GM12878 (cell line): Measurements from ENCODE around the gene TMCC3. TPM values are rescaled to one million over a fixed set of nuclear protein-coding genes. Genes with fewer than 3 reads are reported as not detected.

Source experiments
- ATF2 ChIP-seq: IDR thresholded peaks from 2 replicates; pipeline ENCODE4 v1.6.1; 2012; ENCODE audit warnings: low read length, inconsistent platforms
- BHLHE40 ChIP-seq, 2 experiments: fragments of 450-650 bp in 1 of 2; IDR thresholded peaks; 2 replicates each; pipeline ENCODE4 v1.6.1; 2011 to 2017; ENCODE audit warnings: low read depth in 2 of 2, borderline replicate concordance in 1 of 2, improper control_type of control experiment in 1 of 2, low read length in 1 of 2, mild to moderate bottlenecking in 1 of 2
- CBFB ChIP-seq: IDR thresholded peaks from 2 replicates; pipeline ENCODE4 v1.6.1; 2016; ENCODE audit warnings: antibody characterized with exemption, low read depth
- CREB1 ChIP-seq: IDR thresholded peaks from 2 replicates; pipeline ENCODE4 v1.6.1; 2012; ENCODE audit warnings: low read depth, mild to moderate bottlenecking, inconsistent platforms
- DPF2 ChIP-seq: fragments of 450-650 bp; IDR thresholded peaks from 2 replicates; pipeline ENCODE4 v1.6.1; 2017; ENCODE audit warnings: mild to moderate bottlenecking
- GABPA ChIP-seq: IDR thresholded peaks from 2 replicates; pipeline ENCODE4 v1.6.1; 2014; ENCODE audit warnings: antibody characterized with exemption, low read depth, mild to moderate bottlenecking, inconsistent platforms
- HCFC1 ChIP-seq: fragments of 150-350 bp; IDR thresholded peaks from 2 replicates; pipeline ENCODE4 v1.6.1; 2014; ENCODE audit warnings: low read length
- IKZF2 ChIP-seq, 2 experiments: fragments of 450-650 bp; IDR thresholded peaks; 2 replicates each; pipeline ENCODE4 v1.6.1; 2017; ENCODE audit warnings: mild to moderate bottlenecking in 2 of 2, moderate library complexity in 2 of 2
- IRF3 ChIP-seq: fragments of 450-650 bp; IDR thresholded peaks from 2 replicates; pipeline ENCODE4 v1.6.1; 2014; ENCODE audit warnings: mild to moderate bottlenecking
- IRF4 ChIP-seq: IDR thresholded peaks from 2 replicates; pipeline ENCODE4 v1.6.1; 2011; ENCODE audit warnings: low read depth, low read length
- MEF2A ChIP-seq: IDR thresholded peaks from 2 replicates; pipeline ENCODE4 v1.6.1; 2011; ENCODE audit warnings: low read depth, mild to moderate bottlenecking, low read length, moderate library complexity; ENCODE audit not compliant: insufficient read depth
- MLLT1 ChIP-seq: fragments of 450-650 bp; IDR thresholded peaks from 2 replicates; pipeline ENCODE4 v1.6.1; 2016; ENCODE audit warnings: mild to moderate bottlenecking
- MTA3 ChIP-seq: IDR thresholded peaks from 2 replicates; pipeline ENCODE4 v1.6.1; 2012; ENCODE audit warnings: low read length, inconsistent platforms, borderline replicate concordance
- NFIC ChIP-seq: IDR thresholded peaks from 2 replicates; pipeline ENCODE4 v1.6.1; 2012; ENCODE audit warnings: low read depth, mild to moderate bottlenecking, inconsistent platforms, low read length, moderate library complexity
- NR2C2 ChIP-seq: IDR thresholded peaks from 2 replicates; pipeline ENCODE4 v1.6.1; 2011; ENCODE audit warnings: borderline replicate concordance, low read depth; ENCODE audit not compliant: control insufficient read depth, insufficient read length
- PBX3 ChIP-seq: IDR thresholded peaks from 2 replicates; pipeline ENCODE4 v1.6.1; 2011; ENCODE audit warnings: mild to moderate bottlenecking, low read depth, low read length, moderate library complexity; ENCODE audit not compliant: insufficient replicate concordance
- SKIL ChIP-seq: fragments of 450-650 bp; IDR thresholded peaks from 2 replicates; pipeline ENCODE4 v1.6.1; 2017; ENCODE audit warnings: mild to moderate bottlenecking, low read depth, inconsistent platforms; ENCODE audit not compliant: poor library complexity, severe bottlenecking
- STAT1 ChIP-seq: fragments of 450-650 bp; conservative IDR thresholded peaks from 2 replicates; pipeline ENCODE4 v1.6.1; 2014; ENCODE audit warnings: antibody characterized with exemption, mild to moderate bottlenecking
- TAF1 ChIP-seq: IDR thresholded peaks from 2 replicates; pipeline ENCODE4 v1.6.1; 2011; ENCODE audit warnings: mild to moderate bottlenecking, low read depth, low read length, borderline replicate concordance
- ZBTB33 ChIP-seq: fragments of 450-650 bp; IDR thresholded peaks from 2 replicates; pipeline ENCODE4 v1.6.1; 2017; ENCODE audit warnings: mild to moderate bottlenecking
- polyA plus RNA-seq, 11 experiments: library from polyadenylated mRNA; depleted of rRNA in 4 of 11; unstranded in 6 of 11; stranded (reverse) in 5 of 11; fragments of >200 nt; fragmentation: Nextera tagmentation in 4 of 11; fragmentation: Illumina TruSeq in 1 of 11; extraction: Ambion mirVana in 4 of 11; extraction: Trizol in 1 of 11; gene quantifications; 1 replicate in 1 of 11; 2 replicates in 10 of 11; pipeline versions ENCODE4 v1.2.1 to v1.2.3, GENCODE V29; 2011 to 2016; ENCODE audit warnings: inconsistent platforms in 2 of 11, missing spikeins in 2 of 11, low read depth in 1 of 11
- total RNA-seq, 4 experiments: library from RNA; depleted of rRNA in 3 of 4; stranded (reverse); fragments of >200 nt in 3 of 4; fragmentation: Illumina TruSeq in 1 of 4; extraction: Trizol in 1 of 4; gene quantifications; 2 replicates each; pipeline versions ENCODE4 v1.2.1 to v1.2.3, GENCODE V29; 2013 to 2021

The TMCC3 gene
- total and polyA plus RNA-seq, 10 of the 15 experiments (the other 5 are each of a cell fraction or from before 2014, with no cell fraction given): 5.8 to 29.8 (median 12.6) TPM

GRCh38 chr12:94621662-94622359 lies 28.5 kb downstream of the TMCC3 start (continued):
- TF ChIP-seq ZBTB33 (no peak), DPF2 (peak; percentile 78; the same call in 1 of the 2 replicates), STAT1 (no peak), IRF3 (no peak), CREB1 (peak; percentile 72), NFIC (peak; percentile 92), CBFB (peak; percentile 62), MTA3 (peak; percentile 82), HCFC1 (no peak), MEF2A (0 out of 2 replicates have a peak, but pooled peaks have one; percentile 43), IRF4 (peak; percentile 72), PBX3 (peak; percentile 92), ATF2 (peak; percentile 93), IKZF2 (IDR thresholded peaks at IDR 0.05) (peak; percentile 85 to 87; a peak in 3 of 4 replicates), GABPA (0 out of 2 replicates have a peak, but pooled peaks have one; percentile 27), BHLHE40 (IDR thresholded peaks at IDR 0.05; ENCODE audit: borderline replicate concordance in 1 of 2, low read depth in 2 of 2, low read length in 1 of 2) (peak in 1 of 2 experiments; percentile 24; a peak in 1 of 4 replicates), NR2C2 (no peak), SKIL (peak; percentile 69), MLLT1 (peak; percentile 92), TAF1 (no peak)
